Endodermal cell (in vitro differentiated cells): ENCODE results near the gene DHDDS. TPM values are rescaled to one million over a fixed set of nuclear protein-coding genes. Genes with fewer than 3 reads are reported as not detected.

Experiments used
- DNase-seq: peaks from one replicate; pipeline ENCODE4 v3.0.0-alpha.2; 2017
- H3K27ac ChIP-seq: 2 replicates; pipeline ENCODE4 v1.5.1; 2013; ENCODE audit warnings: mild to moderate bottlenecking, low read depth, low read length, moderate library complexity
- H3K27me3 ChIP-seq: 2 replicates; pipeline ENCODE4 v1.6.1; 2013; ENCODE audit warnings: mild to moderate bottlenecking, low read length, moderate library complexity; ENCODE audit not compliant: insufficient read depth, control insufficient read depth, poor library complexity, severe bottlenecking
- H3K36me3 ChIP-seq: 2 replicates; pipeline ENCODE4 v1.7.0; 2013; ENCODE audit warnings: mild to moderate bottlenecking, low read length, moderate library complexity; ENCODE audit not compliant: control insufficient read depth, insufficient read depth
- H3K4me1 ChIP-seq: one replicate; pipeline ENCODE4 v1.7.0; 2013; ENCODE audit warnings: low read length; ENCODE audit not compliant: control insufficient read depth, insufficient read depth
- H3K4me3 ChIP-seq: 2 replicates; pipeline ENCODE4 v1.5.1; 2013; ENCODE audit warnings: mild to moderate bottlenecking, low read length, moderate library complexity
- H3K9ac ChIP-seq: 2 replicates; pipeline ENCODE4 v1.6.1; 2013; ENCODE audit warnings: mild to moderate bottlenecking, low read length, moderate library complexity; ENCODE audit not compliant: poor library complexity, severe bottlenecking; ENCODE audit errors: extremely low read depth
- H3K9me3 ChIP-seq: 2 replicates; pipeline ENCODE4 v1.6.1; 2013; ENCODE audit warnings: mild to moderate bottlenecking, low read length, moderate library complexity; ENCODE audit not compliant: control insufficient read depth
- H3K27ac Mint-ChIP-seq: 2 replicates; pipeline ENCODE4 v1.8.0; 2020; ENCODE audit warnings: mixed read lengths
- H3K27me3 Mint-ChIP-seq: 2 replicates; pipeline ENCODE4 v1.8.0; 2021; ENCODE audit warnings: mild to moderate bottlenecking, mixed read lengths; ENCODE audit not compliant: insufficient read depth
- H3K36me3 Mint-ChIP-seq: 2 replicates; pipeline ENCODE4 v1.8.0; 2020; ENCODE audit warnings: low read depth, mixed read lengths
- H3K4me1 Mint-ChIP-seq: 2 replicates; pipeline ENCODE4 v1.8.0; 2020; ENCODE audit warnings: mixed read lengths
- H3K4me3 Mint-ChIP-seq: 2 replicates; pipeline ENCODE4 v1.8.0; 2020; ENCODE audit warnings: mild to moderate bottlenecking, moderate library complexity, mixed read lengths
- H3K9me3 Mint-ChIP-seq: 2 replicates; pipeline ENCODE4 v1.8.0; 2020; ENCODE audit warnings: mild to moderate bottlenecking, mixed read lengths
- CTCF ChIP-seq: fragments of 200-600 bp; sonication (generic); conservative IDR thresholded peaks from 2 replicates; pipeline ENCODE4 v1.5.0; 2021; ENCODE audit warnings: antibody characterized with exemption, mild to moderate bottlenecking
- WGBS, 2 experiments: methylation state at CpG; one replicate each; pipeline versions ENCODE4 v1.1.5 to v1.1.7; 2013; ENCODE audit warnings: missing lambda C conversion rate in 2 of 2, mixed read lengths in 1 of 2; ENCODE audit not compliant: insufficient coverage in 1 of 2, insufficient read length in 1 of 2; 5-methylcytosine and 5-hydroxymethylcytosine counted together
- total RNA-seq, 2 donors: library from RNA; stranded (reverse); fragmentation: NEBNext Ultra II Directional in 1 of 2; extraction: Animal tissue kit (Norgen Biotek cat#: 25700) in 1 of 2; gene quantifications; 2 replicates in 1 of 2; 3 replicates in 1 of 2; pipeline ENCODE4 v1.2.1, GENCODE V29; 2021

Gene DHDDS
- total RNA-seq, 2 donors from 2014 or later = 51.1 to 55.1 TPM

GRCh38 chr1:26434161-26434752, 2.1 kb downstream of the DHDDS start:
- Mint-ChIP-seq H3K27me3 (no peaks in the 10 kb centered on the region), H3K4me1 (peaks cover 9% of the 10 kb centered on the region), H3K4me3 (no peak overlapping the region), H3K36me3 (peaks cover 38% of the 10 kb centered on the region), H3K27ac (no peak overlapping the region), H3K9me3 (no peaks in the 10 kb centered on the region)
- no peak for DNase-seq
- H3K4me1 ChIP-seq = no peaks in the 10 kb centered on the region
- TF ChIP-seq CTCF = no peak
- H3K4me3 ChIP-seq = no peak overlapping the region
- H3K27me3 ChIP-seq = no peaks in the 10 kb centered on the region
- no peak overlapping the region for H3K9ac ChIP-seq
- peaks cover 63% of the 10 kb centered on the region for H3K36me3 ChIP-seq
- no peak overlapping the region for H3K27ac ChIP-seq
- no peaks in the 10 kb centered on the region for H3K9me3 ChIP-seq

DNA sequence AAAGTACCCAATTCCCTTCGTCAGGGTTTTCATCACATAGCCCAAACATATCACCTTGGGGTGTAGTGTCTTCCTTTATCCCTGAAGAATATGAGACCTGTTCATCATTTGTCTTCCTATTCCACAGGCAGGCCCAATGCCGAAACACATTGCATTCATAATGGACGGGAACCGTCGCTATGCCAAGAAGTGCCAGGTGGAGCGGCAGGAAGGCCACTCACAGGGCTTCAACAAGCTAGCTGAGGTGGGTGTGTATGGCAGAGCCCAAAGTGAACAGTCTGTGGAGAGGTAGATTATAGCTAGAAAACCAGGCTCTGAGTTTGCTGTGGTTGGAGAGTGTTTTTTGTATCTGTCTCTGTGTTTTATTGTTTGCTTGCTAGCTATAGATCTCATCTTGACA, 5.9 kb downstream of the DHDDS start:
- no peak overlapping the region for H3K27ac ChIP-seq
- no peak for TF ChIP-seq CTCF
- no peaks in the 10 kb centered on the region for H3K4me1 ChIP-seq
- Mint-ChIP-seq H3K27me3 (no peaks in the 10 kb centered on the region), H3K9me3 (no peaks in the 10 kb centered on the region), H3K4me1 (peaks cover 2% of the 10 kb centered on the region), H3K4me3 (no peak overlapping the region), H3K27ac (no peak overlapping the region), H3K36me3 (peaks cover 55% of the 10 kb centered on the region)
- H3K9me3 ChIP-seq = no peaks in the 10 kb centered on the region
- no peaks in the 10 kb centered on the region for H3K27me3 ChIP-seq
- 92 to 93% methylated on average over 2 to 6 of the region's 6 CpGs for WGBS, 2 experiments
- no peak overlapping the region for H3K4me3 ChIP-seq
- no peak for DNase-seq
- no peak overlapping the region for H3K9ac ChIP-seq
- peaks cover 80% of the 10 kb centered on the region for H3K36me3 ChIP-seq

GRCh38 chr1:26440259-26440658, 8.1 kb downstream of the DHDDS start:
- Mint-ChIP-seq H3K4me3 (no peak overlapping the region), H3K4me1 (no peaks in the 10 kb centered on the region), H3K36me3 (peaks cover 69% of the 10 kb centered on the region), H3K27ac (no peak overlapping the region), H3K27me3 (no peaks in the 10 kb centered on the region), H3K9me3 (no peaks in the 10 kb centered on the region)
- no peak for TF ChIP-seq CTCF
- Histone ChIP-seq H3K27ac (no peak overlapping the region), H3K4me3 (no peak overlapping the region), H3K9me3 (no peaks in the 10 kb centered on the region), H3K27me3 (no peaks in the 10 kb centered on the region), H3K4me1 (no peaks in the 10 kb centered on the region), H3K36me3 (peaks cover 90% of the 10 kb centered on the region), H3K9ac (no peak overlapping the region)
- DNase-seq = no peak
- 100% methylated on average over 2 of the region's 2 CpGs for WGBS, 2 experiments
